ENCODE data around the gene MRPL23. TPM values are rescaled to one million over a fixed set of nuclear protein-coding genes. Genes with fewer than 3 reads are reported as not detected.

Gene MRPL23
- total RNA-seq, 1 experiment from 2014 or later: 232 TPM

DNA sequence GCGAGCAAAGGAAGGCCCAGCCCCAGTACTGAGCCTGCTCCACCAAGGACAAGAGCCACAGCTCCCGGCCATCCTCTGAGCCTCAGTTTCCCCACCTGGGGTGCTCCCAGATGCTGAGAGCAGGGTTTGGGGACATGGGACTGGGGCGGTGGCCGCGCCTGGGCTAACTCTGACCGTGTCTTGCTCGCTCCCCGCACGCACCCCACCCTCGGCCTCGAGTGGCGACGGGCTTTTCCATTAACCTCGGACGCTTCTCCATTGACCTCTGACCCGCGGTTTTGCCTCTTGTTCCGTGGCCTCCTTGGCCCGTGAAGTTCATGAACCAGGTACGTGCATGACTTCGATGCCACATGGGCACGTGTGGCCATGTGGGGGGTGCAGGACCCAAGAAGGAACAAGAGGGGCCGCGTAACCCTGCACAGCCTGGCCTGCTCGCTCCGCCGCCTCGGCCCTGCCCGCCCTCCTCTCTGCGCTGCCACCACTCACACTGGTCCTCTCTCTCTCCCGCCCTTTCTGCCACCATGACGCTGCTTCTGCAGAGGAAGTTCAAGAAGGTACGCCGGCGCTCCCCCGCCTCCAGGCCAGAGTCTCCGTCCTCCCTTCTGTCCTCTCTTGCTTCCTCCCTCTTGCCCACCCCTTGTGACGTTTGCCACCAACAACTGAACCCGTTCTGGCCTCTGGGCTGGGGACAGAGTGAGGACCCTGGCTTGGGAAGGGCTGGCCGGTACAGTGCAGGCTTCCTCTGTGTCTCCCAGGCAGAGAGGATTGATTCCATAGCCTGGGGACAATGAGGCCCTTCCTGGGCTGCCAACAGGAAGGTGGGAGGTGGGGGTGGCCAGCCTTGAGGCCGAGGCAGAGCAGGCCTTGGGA is 20.7 kb upstream of the MRPL23 start:
- Histone ChIP-seq H3K4me2 (ENCODE audit: low read length) (no peak overlapping the region), H3K36me3 (ENCODE audit: low read depth, low read length) (no peaks in the 10 kb centered on the region), H4K20me1 (ENCODE audit: low read length) (no peaks in the 10 kb centered on the region), H3K9me3 (ENCODE audit: low read length) (no peaks in the 10 kb centered on the region), H3K79me2 (ENCODE audit: low read length) (no peaks in the 10 kb centered on the region), H2AFZ (ENCODE audit: low read length) (no peak overlapping the region), H3K27ac (ENCODE audit: low read length) (no peak overlapping the region), H3K9me2 (replicated peaks; ENCODE audit: low read length) (no peaks in the 10 kb centered on the region), H3K4me1 (ENCODE audit: insufficient read depth, low read length) (no peaks in the 10 kb centered on the region), H3F3A (ENCODE audit: low read length, unreplicated experiment) (no peaks in the 10 kb centered on the region), H3K9ac (ENCODE audit: low read length) (no peak overlapping the region), H3K27me3 (ENCODE audit: low read length) (no peaks in the 10 kb centered on the region), H3K4me3 (ENCODE audit: low read length) (no peak overlapping the region)
- DNase-seq (no peak), ATAC-seq (no peak)
- no TSS peak for BruUV-seq (replicated peaks)
- POLR2A ChIA-PET (ENCODE audit: unreplicated experiment): interaction anchor here (0.6 kb wide), 1 partner anchor 34 kb away, joined by 3 read pairs; no protein-coding TSS in a partner anchor
- TF ChIP-seq, protein P1, sequence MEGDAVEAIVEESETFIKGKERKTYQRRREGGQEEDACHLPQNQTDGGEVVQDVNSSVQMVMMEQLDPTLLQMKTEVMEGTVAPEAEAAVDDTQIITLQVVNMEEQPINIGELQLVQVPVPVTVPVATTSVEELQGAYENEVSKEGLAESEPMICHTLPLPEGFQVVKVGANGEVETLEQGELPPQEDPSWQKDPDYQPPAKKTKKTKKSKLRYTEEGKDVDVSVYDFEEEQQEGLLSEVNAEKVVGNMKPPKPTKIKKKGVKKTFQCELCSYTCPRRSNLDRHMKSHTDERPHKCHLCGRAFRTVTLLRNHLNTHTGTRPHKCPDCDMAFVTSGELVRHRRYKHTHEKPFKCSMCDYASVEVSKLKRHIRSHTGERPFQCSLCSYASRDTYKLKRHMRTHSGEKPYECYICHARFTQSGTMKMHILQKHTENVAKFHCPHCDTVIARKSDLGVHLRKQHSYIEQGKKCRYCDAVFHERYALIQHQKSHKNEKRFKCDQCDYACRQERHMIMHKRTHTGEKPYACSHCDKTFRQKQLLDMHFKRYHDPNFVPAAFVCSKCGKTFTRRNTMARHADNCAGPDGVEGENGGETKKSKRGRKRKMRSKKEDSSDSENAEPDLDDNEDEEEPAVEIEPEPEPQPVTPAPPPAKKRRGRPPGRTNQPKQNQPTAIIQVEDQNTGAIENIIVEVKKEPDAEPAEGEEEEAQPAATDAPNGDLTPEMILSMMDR (conservative IDR thresholded peaks at IDR 0.05; ENCODE audit: low read depth, low read length): no peak
- TF ChIP-seq EZH2phosphoT487 (IDR thresholded peaks at IDR 0.05; ENCODE audit: borderline replicate concordance, low read length) (no peak), EZH2 (IDR thresholded peaks at IDR 0.05; ENCODE audit: low read length, unreplicated experiment) (no peak)
- CTCF ChIA-PET: no interaction called here
- intact Hi-C loops (cut with micrococcal nuclease): no loop called here

DNA sequence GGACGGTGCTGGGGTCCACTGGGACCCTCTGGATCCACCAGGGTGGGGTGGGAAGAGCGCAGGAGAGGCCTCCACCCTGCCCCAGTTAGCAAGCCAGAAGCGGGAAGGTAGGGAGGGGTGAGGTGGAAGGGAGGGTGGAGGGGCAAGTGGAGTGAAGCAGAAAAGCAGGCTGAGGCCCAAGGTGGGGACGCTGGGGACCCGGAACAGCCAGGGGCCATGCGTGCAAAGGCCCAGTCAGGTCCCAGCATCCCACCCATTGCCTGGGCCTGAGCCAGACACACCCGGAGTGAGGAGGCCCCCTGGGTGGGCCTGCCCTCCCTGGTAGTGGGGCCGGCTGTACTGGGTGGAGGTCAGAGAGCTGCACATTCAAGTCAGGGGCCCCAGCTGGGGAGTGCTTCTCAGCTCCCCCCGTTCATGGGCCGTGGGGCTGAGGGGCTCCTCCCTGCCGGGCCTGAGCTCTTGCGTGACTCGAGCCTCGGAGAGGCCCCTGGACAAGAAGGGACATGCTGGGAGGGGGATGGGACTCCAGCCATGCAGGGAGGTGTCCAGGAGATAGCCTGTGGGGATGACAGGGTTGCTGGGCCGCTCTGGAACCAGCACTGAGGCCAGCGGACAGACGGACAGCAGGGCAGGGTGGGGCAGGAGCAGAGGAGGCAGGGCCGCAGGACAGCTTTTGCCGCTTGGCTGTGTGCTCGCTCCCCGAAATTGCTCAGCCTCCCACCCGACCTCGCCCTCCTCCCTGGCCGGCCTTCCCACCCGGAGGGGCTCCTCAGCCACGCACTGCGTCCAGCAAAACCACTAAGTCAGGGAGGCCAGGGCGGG is 19.9 kb upstream of the MRPL23 start:
- CTCF ChIA-PET: no interaction called here
- intact Hi-C loops (cut with micrococcal nuclease): no loop called here
- Histone ChIP-seq H3F3A (ENCODE audit: low read length, unreplicated experiment) (no peaks in the 10 kb centered on the region), H3K79me2 (ENCODE audit: low read length) (no peaks in the 10 kb centered on the region), H3K27ac (ENCODE audit: low read length) (no peak overlapping the region), H3K4me1 (ENCODE audit: insufficient read depth, low read length) (no peaks in the 10 kb centered on the region), H3K36me3 (ENCODE audit: low read depth, low read length) (no peaks in the 10 kb centered on the region), H3K27me3 (ENCODE audit: low read length) (no peaks in the 10 kb centered on the region), H3K9ac (ENCODE audit: low read length) (no peak overlapping the region), H3K4me2 (ENCODE audit: low read length) (no peak overlapping the region), H3K4me3 (ENCODE audit: low read length) (no peak overlapping the region), H3K9me2 (replicated peaks; ENCODE audit: low read length) (no peaks in the 10 kb centered on the region), H3K9me3 (ENCODE audit: low read length) (no peaks in the 10 kb centered on the region), H2AFZ (ENCODE audit: low read length) (no peak overlapping the region), H4K20me1 (ENCODE audit: low read length) (no peaks in the 10 kb centered on the region)
- no TSS peak for BruUV-seq (replicated peaks)
- DNase-seq: no peak
- TF ChIP-seq EZH2phosphoT487 (IDR thresholded peaks at IDR 0.05; ENCODE audit: borderline replicate concordance, low read length) (no peak), EZH2 (IDR thresholded peaks at IDR 0.05; ENCODE audit: low read length, unreplicated experiment) (no peak)
- ATAC-seq: no peak
- POLR2A ChIA-PET (ENCODE audit: unreplicated experiment): interaction anchor here (0.6 kb wide), 1 partner anchor 33 kb away, joined by 3 read pairs; no protein-coding TSS in a partner anchor

DNA sequence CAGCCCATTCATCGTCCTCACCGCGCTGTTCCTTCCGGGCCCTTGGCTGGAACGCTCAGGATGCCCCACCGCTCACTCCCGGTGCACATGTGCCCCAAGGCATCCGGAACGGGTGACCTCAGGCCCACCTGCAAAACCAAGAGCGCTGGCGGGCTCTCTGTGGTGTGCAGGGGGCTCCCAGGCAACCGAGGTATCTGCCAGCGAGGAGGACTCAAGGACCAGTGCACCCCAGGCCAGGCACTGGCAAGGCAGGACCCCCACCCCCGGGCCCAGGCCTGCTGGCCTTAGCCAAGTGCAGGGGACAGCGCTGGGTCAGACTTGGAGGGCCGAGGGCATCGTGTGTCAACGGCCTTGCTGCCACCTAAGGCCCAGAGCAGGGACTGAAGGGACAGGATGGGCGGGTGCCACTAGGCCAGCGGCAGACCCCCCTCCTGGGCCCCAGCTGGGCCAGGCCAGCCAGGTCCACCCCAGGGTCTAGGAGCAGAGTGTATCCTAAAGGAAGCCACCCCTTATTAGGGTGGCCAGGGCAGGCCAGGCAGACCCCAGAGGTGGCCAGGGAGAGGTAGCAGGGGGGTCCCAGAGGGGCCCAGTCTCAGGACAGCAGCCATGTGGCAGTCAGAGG is 19.2 kb upstream of the MRPL23 start:
- Histone ChIP-seq H3K9ac (ENCODE audit: low read length) (no peak overlapping the region), H3K4me2 (ENCODE audit: low read length) (no peak overlapping the region), H4K20me1 (ENCODE audit: low read length) (no peaks in the 10 kb centered on the region), H3K4me1 (ENCODE audit: insufficient read depth, low read length) (no peaks in the 10 kb centered on the region), H3K79me2 (ENCODE audit: low read length) (no peaks in the 10 kb centered on the region), H3F3A (ENCODE audit: low read length, unreplicated experiment) (no peaks in the 10 kb centered on the region), H2AFZ (ENCODE audit: low read length) (no peak overlapping the region), H3K36me3 (ENCODE audit: low read depth, low read length) (no peaks in the 10 kb centered on the region), H3K27ac (ENCODE audit: low read length) (no peak overlapping the region), H3K27me3 (ENCODE audit: low read length) (no peaks in the 10 kb centered on the region), H3K9me3 (ENCODE audit: low read length) (no peaks in the 10 kb centered on the region), H3K9me2 (replicated peaks; ENCODE audit: low read length) (no peaks in the 10 kb centered on the region), H3K4me3 (ENCODE audit: low read length) (no peak overlapping the region)
- ChIA-PET CTCF (no interaction called here), POLR2A (ENCODE audit: unreplicated experiment) (no interaction called here)
- no TSS peak for BruUV-seq (replicated peaks)
- ATAC-seq (no peak), DNase-seq (no peak)
- no peak for TF ChIP-seq EZH2phosphoT487 (IDR thresholded peaks at IDR 0.05; ENCODE audit: borderline replicate concordance, low read length)
- TF ChIP-seq, protein P1 (conservative IDR thresholded peaks at IDR 0.05; ENCODE audit: low read depth, low read length): no peak
- TF ChIP-seq EZH2 (IDR thresholded peaks at IDR 0.05; ENCODE audit: low read length, unreplicated experiment): no peak
- intact Hi-C loops (cut with micrococcal nuclease): no loop called here
